Measurements from ENCODE around the gene SPRR1A.

The SPRR1A gene

GRCh38 chr1:152946248-152946647 lies 37.6 kb upstream of the SPRR1A start:
- Histone ChIP-seq H3K27ac (ENCODE audit: extremely low read depth, low read depth, low read length) (no peak overlapping the region), H3K4me1 (ENCODE audit: control insufficient read depth, insufficient read depth, low read length) (no peaks in the 10 kb centered on the region), H3K36me3 (ENCODE audit: control insufficient read depth in 2 of 2, insufficient read depth in 1 of 2, low read length in 2 of 2) (no peaks in the 10 kb centered on the region), H3K9me3 (ENCODE audit: control insufficient read depth, insufficient read depth, low read depth, low read length) (no peaks in the 10 kb centered on the region), H3K4me3 (ENCODE audit: low read depth, low read length) (no peak overlapping the region)
- ChIA-PET CTCF (interaction anchor here (0.6 to 1.5 kb wide), 3 partner anchors 68 to 247 kb away, joined by 4 read pairs; partner anchors contain the start of gene SMCP), POLR2A (no interaction called here)
- TF ChIP-seq ZNF433 (tag by site-specific recombination; IDR thresholded peaks at IDR 0.05; ENCODE audit: low read depth) = no peak
- no peak for TF ChIP-seq ZSCAN23 (tag by site-specific recombination; IDR thresholded peaks at IDR 0.05)
- no peak for TF ChIP-seq KLF8 (tag by site-specific recombination; IDR thresholded peaks at IDR 0.05)
- TF ChIP-seq KLF1 (tag by site-specific recombination; IDR thresholded peaks at IDR 0.05) = no peak
- TF ChIP-seq ZNF692 (tag by site-specific recombination; IDR thresholded peaks at IDR 0.05) = no peak
- no peak for TF ChIP-seq ELK4 (IDR thresholded peaks at IDR 0.05; ENCODE audit: borderline replicate concordance, low read depth, low read length)
- no peak for TF ChIP-seq ZNF704 (tag by site-specific recombination; IDR thresholded peaks at IDR 0.05)
- no peak for TF ChIP-seq ZNF560 (tag by site-specific recombination; IDR thresholded peaks at IDR 0.05; ENCODE audit: borderline replicate concordance)
- no peak for TF ChIP-seq ZBTB48 (tag by site-specific recombination; IDR thresholded peaks at IDR 0.05)
- TF ChIP-seq PRDM10 (tag by site-specific recombination; IDR thresholded peaks at IDR 0.05) = no peak
- TF ChIP-seq ZNF629 (tag by site-specific recombination; IDR thresholded peaks at IDR 0.05) = no peak
- no peak for TF ChIP-seq ZNF404 (tag by site-specific recombination; IDR thresholded peaks at IDR 0.05)
- TF ChIP-seq ZIC2 (tag by site-specific recombination; IDR thresholded peaks at IDR 0.05) = no peak
- TF ChIP-seq ZNF48 (tag by site-specific recombination; IDR thresholded peaks at IDR 0.05) = no peak
- no peak for TF ChIP-seq ZNF518A (tag by site-specific recombination; conservative IDR thresholded peaks at IDR 0.05; ENCODE audit: low read depth)
- TF ChIP-seq ZSCAN16 (tag by site-specific recombination; IDR thresholded peaks at IDR 0.05) = no peak
- no peak for TF ChIP-seq ZNF274 (IDR thresholded peaks at IDR 0.05; ENCODE audit: low read length)
- no peak for TF ChIP-seq ZNF274 (tag by site-specific recombination; IDR thresholded peaks at IDR 0.05; ENCODE audit: borderline replicate concordance)
- no peak for TF ChIP-seq MEIS1 (CRISPR knock-in tag; IDR thresholded peaks at IDR 0.05; ENCODE audit: borderline replicate concordance)

Data from HEK293 (cell line).